B cell (primary cell): ENCODE measurements around the gene KAZN.

Experiments used
- EZH2 ChIP-seq: IDR thresholded peaks from 2 replicates; pipeline ENCODE4 v1.6.1; 2012; ENCODE audit warnings: borderline replicate concordance, low read depth, mild to moderate bottlenecking, moderate library complexity, low read length; ENCODE audit not compliant: insufficient read depth, poor library complexity, severe bottlenecking
- TF ChIP-seq, protein P1 (sequence below): fragments of 200-600 bp; IDR thresholded peaks from one replicate; pipeline ENCODE4 v1.8.0; 2022; ENCODE audit warnings: antibody characterized with exemption, mild to moderate bottlenecking

DNA sequence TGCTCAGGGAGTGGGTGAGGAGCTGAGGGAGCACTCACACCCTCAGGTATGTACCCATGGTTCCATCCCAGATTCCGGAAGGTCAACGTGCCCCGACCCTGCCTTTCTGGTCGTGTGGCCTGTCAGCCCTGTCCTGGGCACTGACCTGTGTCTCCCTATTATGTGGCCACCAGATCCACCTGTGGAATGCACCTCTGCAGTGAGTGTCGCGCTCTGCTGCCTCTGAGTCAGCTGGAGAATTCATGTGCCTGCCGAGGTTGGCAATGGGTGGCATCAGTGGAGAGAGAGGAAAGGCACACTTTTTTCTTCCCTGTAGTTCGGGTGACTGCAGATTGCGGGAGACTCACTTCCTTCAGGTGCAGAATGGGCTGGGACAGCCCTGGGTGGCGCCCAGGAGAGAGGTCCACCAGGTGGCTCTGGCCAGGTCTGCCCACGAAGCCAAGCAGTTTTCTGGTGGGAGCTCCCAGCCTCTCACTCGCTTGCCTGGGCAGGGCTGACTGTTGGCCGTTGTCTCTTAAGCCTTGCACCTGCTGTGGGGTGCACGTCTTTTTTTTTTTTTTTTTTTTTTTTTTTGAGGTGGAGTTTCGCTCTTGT lies 378.9 kb downstream of the KAZN start:
- TF ChIP-seq, protein P1, sequence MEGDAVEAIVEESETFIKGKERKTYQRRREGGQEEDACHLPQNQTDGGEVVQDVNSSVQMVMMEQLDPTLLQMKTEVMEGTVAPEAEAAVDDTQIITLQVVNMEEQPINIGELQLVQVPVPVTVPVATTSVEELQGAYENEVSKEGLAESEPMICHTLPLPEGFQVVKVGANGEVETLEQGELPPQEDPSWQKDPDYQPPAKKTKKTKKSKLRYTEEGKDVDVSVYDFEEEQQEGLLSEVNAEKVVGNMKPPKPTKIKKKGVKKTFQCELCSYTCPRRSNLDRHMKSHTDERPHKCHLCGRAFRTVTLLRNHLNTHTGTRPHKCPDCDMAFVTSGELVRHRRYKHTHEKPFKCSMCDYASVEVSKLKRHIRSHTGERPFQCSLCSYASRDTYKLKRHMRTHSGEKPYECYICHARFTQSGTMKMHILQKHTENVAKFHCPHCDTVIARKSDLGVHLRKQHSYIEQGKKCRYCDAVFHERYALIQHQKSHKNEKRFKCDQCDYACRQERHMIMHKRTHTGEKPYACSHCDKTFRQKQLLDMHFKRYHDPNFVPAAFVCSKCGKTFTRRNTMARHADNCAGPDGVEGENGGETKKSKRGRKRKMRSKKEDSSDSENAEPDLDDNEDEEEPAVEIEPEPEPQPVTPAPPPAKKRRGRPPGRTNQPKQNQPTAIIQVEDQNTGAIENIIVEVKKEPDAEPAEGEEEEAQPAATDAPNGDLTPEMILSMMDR, result no peak
- no peak for TF ChIP-seq EZH2
